Spinal cord (tissue), 10 donors: Measurements from ENCODE around the gene CIBAR2. TPM values are rescaled to one million over a fixed set of nuclear protein-coding genes. Genes with fewer than 3 reads are reported as not detected.

Experiments
- DNase-seq, 6 donors: peaks; one replicate each; pipeline versions ENCODE4 v3.0.0 to v3.0.0-alpha.2; 2013 to 2015; ENCODE audit warnings: low spot score in 6 of 6, low read depth in 4 of 6
- H3K27ac ChIP-seq: one replicate; pipeline ENCODE4 v1.5.1; 2013; ENCODE audit warnings: low read depth, low read length, control low read depth
- H3K27me3 ChIP-seq: one replicate; pipeline ENCODE4 v1.6.1; 2013; ENCODE audit warnings: low read length; ENCODE audit not compliant: control insufficient read depth, insufficient read depth
- H3K36me3 ChIP-seq: one replicate; pipeline ENCODE4 v1.6.1; 2013; ENCODE audit warnings: low read length; ENCODE audit not compliant: control insufficient read depth, insufficient read depth
- H3K4me1 ChIP-seq: one replicate; pipeline ENCODE4 v1.6.1; 2013; ENCODE audit warnings: low read length; ENCODE audit not compliant: control insufficient read depth, insufficient read depth
- H3K4me3 ChIP-seq: one replicate; pipeline ENCODE4 v1.5.1; 2013; ENCODE audit warnings: low read depth, low read length, control low read depth
- H3K9me3 ChIP-seq: one replicate; pipeline ENCODE4 v1.6.1; 2013; ENCODE audit warnings: low read length; ENCODE audit not compliant: control insufficient read depth, insufficient read depth
- WGBS: methylation state at CpG from one replicate; pipeline ENCODE4 v1.1.5; 2013; ENCODE audit warnings: missing lambda C conversion rate; ENCODE audit not compliant: insufficient coverage; 5-methylcytosine and 5-hydroxymethylcytosine counted together
- polyA plus RNA-seq, 2 donors: library from polyadenylated mRNA; unstranded; fragments of 120-200 nt; gene quantifications; one replicate each; pipeline ENCODE4 v1.2.1, GENCODE V29; 2013; ENCODE audit not compliant: insufficient read length in 2 of 2
- total RNA-seq, 2 donors: library from RNA; depleted of rRNA in 1 of 2; stranded (reverse); fragments of 120-200 nt in 1 of 2; fragments of >200 nt in 1 of 2; gene quantifications; one replicate each; pipeline versions ENCODE4 v1.2.3 to v1.2.4, GENCODE V29; 2013 to 2014
- donor health status: healthy.

CIBAR2 gene
- total and polyA plus RNA-seq, 4 donors: 0.69 to 6.8 (median 3.2) TPM

DNA sequence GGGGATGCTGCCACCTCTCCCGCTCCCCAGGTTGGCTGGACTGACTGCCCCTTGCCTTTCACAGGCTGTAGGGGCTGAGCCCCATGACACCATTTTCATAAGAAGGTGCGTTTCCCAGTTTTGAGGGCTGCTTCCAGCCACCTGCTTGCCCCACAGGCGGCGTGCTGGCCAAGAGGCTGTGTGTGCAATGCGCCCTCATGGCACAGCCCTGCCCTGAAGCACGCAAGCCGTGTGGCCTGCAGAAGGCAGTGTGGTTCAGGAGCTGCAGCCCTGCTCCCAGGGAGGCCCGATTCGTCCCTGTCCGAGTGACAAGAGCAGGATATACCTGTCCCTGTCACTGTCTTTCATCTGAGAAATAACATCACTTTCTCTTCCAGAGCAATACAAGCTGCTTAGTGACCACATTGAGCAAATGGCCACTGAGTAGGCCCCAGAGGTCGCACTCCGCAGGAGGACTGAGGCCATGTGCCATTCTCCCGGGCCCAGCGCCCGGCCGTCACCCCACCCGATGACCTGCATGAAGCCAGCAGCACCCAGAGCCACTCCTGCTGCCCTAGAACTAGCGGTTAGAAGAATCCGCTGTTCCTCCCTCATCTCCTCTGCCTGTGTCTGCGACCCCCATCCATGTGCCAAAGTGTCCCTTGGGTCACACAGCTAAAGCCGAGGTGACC lies 24.2 kb downstream of the CIBAR2 start:
- H3K27me3 ChIP-seq: peaks cover 2% of the 10 kb centered on the region
- WGBS: 96% methylated on average over 20 of the region's 21 CpGs
- H3K27ac ChIP-seq: no peak overlapping the region
- H3K36me3 ChIP-seq: peaks cover 67% of the 10 kb centered on the region
- no peak overlapping the region for H3K4me3 ChIP-seq
- no peak for DNase-seq
- no peaks in the 10 kb centered on the region for H3K9me3 ChIP-seq
- peaks cover 54% of the 10 kb centered on the region for H3K4me1 ChIP-seq

DNA sequence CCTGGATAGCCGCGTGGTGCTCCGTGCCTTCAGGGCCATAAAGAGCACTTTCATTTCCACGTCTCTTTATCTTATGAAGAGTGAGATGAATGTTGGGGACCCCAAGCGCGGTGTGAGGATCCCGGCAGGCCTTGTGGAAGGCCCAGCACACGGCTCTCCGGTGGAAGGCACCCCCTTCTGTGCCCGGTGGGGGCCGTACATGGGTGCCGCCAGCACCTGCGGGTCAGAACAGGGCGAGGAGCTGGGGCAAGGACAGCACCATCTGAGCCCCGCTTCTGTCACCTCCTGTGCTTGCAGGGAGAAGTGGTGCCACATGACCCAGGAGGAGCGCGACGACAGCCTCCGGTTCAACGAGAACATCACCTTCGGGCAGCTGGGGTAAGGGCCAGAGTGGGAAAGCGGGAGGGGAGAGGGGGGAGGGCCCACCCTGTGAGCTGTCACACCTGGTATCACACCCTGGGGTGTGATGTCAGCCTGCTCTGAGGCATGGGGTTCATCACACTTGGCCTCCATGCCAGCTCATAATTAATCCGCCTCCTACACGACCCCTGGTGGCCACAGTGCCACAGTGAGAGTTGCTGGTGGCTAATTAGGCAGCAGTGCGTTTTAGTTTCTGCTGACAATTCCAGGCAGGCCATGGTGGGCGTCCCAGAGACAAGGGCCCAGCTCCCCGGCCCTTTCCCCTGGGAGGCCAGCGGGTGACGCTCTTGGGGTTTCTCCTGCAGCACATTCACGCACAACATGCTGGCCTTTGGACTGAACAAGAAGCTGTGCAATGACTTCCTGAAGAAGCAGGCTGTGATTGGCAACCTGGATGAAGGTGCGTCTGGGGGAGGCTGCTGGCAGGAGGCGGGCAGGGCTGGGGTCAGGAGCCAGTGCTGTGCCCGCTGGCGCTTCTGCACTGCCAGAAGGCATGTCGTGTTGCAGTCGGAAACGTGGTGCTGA lies 25.7 kb downstream of the CIBAR2 start:
- 78% methylated on average over 35 of the region's 37 CpGs for WGBS
- Histone ChIP-seq H3K27me3 (no peaks in the 10 kb centered on the region), H3K27ac (no peak overlapping the region), H3K36me3 (peaks cover 75% of the 10 kb centered on the region), H3K9me3 (no peaks in the 10 kb centered on the region), H3K4me1 (peaks cover 68% of the 10 kb centered on the region), H3K4me3 (no peak overlapping the region)
- DNase-seq: peak in 4 of 6 donors; percentile 36 to 85 (median 59)

- 95% methylated on average over 17 of the region's 17 CpGs for WGBS
- no peaks in the 10 kb centered on the region for H3K27me3 ChIP-seq
Measured at GRCh38 chr16:85085721-85086120, 26.6 kb downstream of the CIBAR2 start.

DNA sequence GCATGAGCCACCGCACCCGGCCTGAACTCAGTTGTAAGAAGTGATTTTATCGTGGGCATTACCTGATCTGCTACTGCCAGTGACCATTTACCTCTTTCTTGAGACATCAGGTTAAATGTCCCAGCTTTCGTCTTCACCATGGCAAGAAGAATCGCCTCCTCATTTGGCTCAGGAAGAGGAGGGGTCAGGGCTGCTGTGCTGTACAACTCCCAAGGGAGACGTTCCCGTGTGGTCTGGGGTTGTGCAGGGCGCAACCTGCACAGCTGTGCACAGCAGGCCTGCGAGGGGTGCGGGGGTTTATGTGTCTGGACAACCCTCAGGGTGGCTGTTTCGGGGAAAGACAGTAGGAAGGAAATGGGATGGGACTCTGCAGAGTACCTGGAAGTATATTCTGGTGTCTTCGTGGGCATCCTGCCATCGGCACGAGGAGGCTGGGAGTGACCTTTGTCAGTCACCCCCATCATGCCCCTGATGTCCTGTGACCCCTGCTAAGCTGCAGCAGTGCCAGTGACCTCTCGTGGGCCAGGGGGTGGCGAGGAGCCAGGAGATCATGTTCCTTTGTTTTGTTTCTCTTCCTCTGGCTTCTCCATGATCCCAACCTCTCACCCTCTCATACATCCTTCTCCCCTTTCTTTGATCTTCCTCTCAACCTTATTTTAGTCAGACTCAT lies 27.3 kb downstream of the CIBAR2 start:
- no peak overlapping the region for H3K27ac ChIP-seq
- WGBS: 83% methylated on average over 15 of the region's 16 CpGs
- no peaks in the 10 kb centered on the region for H3K27me3 ChIP-seq
- no peak overlapping the region for H3K4me3 ChIP-seq
- H3K36me3 ChIP-seq: peaks cover 76% of the 10 kb centered on the region
- DNase-seq: no peak
- H3K9me3 ChIP-seq: no peaks in the 10 kb centered on the region
- peaks cover 66% of the 10 kb centered on the region for H3K4me1 ChIP-seq

More at GRCh38 chr16:85085721-85086120, 26.6 kb downstream of the CIBAR2 start:
- Histone ChIP-seq H3K27ac (no peak overlapping the region), H3K4me1 (peaks cover 73% of the 10 kb centered on the region), H3K4me3 (no peak overlapping the region), H3K9me3 (no peaks in the 10 kb centered on the region), H3K36me3 (peaks cover 78% of the 10 kb centered on the region)
- no peak for DNase-seq

DNA sequence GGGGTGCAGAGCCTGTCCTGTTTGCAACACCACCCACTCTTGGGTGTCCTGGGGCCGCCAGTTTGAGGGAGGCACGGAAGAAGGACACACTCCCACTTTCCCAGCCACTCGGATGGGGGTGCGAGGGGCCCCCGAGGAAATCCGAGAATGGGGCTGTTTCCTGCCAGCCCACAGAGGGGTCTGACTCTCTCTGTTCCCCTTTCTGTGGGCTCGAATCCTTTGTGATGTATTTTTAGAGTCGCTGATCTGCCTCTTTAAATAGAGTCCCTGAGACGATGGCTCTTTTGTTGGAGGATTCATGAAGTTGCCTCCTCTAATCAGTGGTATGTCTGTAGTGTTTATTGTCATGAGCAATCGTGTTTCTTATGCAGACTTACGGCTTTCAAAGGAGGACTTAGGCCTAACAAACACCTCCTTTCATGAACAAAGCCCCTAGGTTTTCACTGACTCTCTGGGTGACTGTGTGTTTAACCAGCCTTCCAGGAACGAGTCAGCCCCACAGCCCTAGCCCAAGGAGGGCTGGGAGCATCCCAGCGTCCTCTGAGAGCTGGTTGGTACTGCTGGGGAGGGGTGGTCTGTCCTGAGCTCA lies 29.1 kb downstream of the CIBAR2 start:
- Histone ChIP-seq H3K27me3 (no peaks in the 10 kb centered on the region), H3K27ac (no peak overlapping the region), H3K4me1 (peaks cover 47% of the 10 kb centered on the region), H3K9me3 (no peaks in the 10 kb centered on the region), H3K36me3 (peaks cover 76% of the 10 kb centered on the region), H3K4me3 (no peak overlapping the region)
- WGBS: 30% methylated on average over 6 of the region's 13 CpGs
- DNase-seq: peak in 1 of 6 donors; percentile 49

DNA sequence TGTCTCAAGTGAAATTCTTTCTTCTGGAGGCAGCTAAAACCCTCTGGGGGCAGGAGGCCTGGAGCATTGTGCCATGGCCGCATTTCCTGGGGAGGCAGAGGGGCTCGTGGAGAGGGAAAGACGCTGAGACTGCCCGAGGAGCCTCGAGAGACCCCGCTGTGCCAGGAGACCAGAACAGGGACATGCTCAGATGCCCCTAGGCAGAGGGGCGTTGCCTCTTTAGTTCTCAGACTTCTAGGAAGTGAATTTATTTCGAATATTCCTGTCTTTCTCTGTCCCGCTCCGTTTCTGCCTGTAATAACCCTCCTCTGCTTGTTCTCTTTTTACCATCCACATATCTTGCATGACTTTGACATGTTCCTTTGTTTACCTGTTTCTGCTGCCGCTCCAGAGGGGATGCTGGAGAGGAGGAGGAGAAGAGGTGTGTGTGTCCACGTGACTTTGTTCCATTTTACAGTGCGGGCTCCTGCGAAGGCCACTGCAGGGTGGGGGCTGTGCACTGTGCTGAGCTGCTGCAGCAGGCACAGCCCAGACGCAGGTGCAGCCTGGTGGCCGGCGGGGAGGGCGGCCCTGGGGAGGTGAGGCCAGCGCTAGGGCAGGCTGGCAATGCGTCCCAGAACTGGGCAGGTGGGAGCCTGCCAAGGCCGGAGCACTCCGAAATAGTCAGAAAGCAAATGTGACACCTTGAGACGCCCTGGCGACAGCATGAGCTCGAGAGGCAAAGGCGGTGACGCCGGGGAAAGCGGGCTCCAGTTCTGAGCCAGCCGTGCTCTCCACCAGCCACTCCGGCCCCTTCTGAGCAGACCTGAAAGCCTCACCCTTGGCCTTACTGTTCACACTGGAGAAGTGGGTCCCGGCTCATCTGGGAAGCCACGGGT lies 29.9 kb downstream of the CIBAR2 start:
- peaks cover 47% of the 10 kb centered on the region for H3K4me1 ChIP-seq
- H3K27ac ChIP-seq: no peak overlapping the region
- H3K36me3 ChIP-seq: peaks cover 76% of the 10 kb centered on the region
- no peak overlapping the region for H3K4me3 ChIP-seq
- H3K27me3 ChIP-seq: no peaks in the 10 kb centered on the region
- no peaks in the 10 kb centered on the region for H3K9me3 ChIP-seq
- 51% methylated on average over 28 of the region's 33 CpGs for WGBS
- DNase-seq: no peak

- Histone ChIP-seq H3K27ac (no peak overlapping the region), H3K36me3 (peaks cover 76% of the 10 kb centered on the region), H3K9me3 (no peaks in the 10 kb centered on the region), H3K27me3 (no peaks in the 10 kb centered on the region), H3K4me1 (peaks cover 43% of the 10 kb centered on the region), H3K4me3 (no peak overlapping the region)
- no peak for DNase-seq
- WGBS: 70% methylated on average over 8 of the region's 15 CpGs
Measured at GRCh38 chr16:85081765-85082164, 30.5 kb downstream of the CIBAR2 start.

DNA sequence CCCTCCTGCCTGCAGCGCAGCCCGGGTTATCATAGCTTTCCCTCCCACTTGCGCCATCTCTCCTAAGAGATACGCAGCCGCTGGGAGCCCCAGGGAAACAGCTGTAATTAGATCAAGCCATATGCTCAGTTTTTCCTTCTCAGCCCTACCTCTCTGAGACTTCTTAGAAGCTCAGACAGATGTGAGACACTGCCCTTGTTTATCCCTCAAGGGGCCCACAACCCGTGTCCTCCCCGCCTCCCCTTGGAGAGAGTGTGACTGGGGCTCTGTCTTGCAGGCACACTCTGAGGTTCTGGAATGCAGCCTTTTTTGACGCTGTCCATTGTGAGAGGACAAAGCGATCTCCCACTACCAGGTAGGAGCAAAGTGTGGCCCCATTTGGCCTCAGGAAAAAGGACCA lies 31.2 kb downstream of the CIBAR2 start:
- Histone ChIP-seq H3K9me3 (no peaks in the 10 kb centered on the region), H3K27me3 (no peaks in the 10 kb centered on the region), H3K36me3 (peaks cover 76% of the 10 kb centered on the region), H3K27ac (no peak overlapping the region), H3K4me3 (no peak overlapping the region), H3K4me1 (peaks cover 37% of the 10 kb centered on the region)
- 50% methylated on average over 9 of the region's 9 CpGs for WGBS
- peak in 1 of 6 donors; percentile 79 for DNase-seq
